CD4-positive, alpha-beta T cell treated with Interleukin-15 for 1 hour (primary cell): ENCODE results near the gene AVEN.
"Not testable (repeated sequence)": the region's sequence is repeated elsewhere in the genome, so short reads cannot be mapped to it uniquely, and the experiment has no call there.

ENCODE experiments used
- DNase-seq: peaks from one replicate; pipeline ENCODE4 v3.0.0-alpha.2; 2020

Gene AVEN

DNA sequence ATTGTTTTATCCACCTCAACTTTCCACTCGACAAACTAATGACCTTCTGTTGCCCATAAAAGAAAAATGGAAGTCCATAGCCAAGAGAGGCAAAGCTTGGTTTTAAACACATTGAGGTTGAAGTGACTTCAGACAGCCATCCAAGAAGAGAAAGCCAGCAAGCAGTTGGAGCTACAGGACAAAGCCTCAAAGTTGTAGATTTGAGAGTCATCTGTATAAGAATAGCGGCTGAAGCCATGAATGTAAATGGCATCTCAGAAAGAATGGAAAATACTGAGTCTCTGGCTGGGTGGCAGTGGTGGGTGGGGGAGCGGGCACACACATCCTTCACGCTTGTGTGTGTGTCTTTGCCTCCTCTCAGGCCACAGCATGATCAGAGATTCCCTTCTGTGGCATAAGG is 194.8 kb downstream of the AVEN start:
- DNase-seq = no peak

DNA sequence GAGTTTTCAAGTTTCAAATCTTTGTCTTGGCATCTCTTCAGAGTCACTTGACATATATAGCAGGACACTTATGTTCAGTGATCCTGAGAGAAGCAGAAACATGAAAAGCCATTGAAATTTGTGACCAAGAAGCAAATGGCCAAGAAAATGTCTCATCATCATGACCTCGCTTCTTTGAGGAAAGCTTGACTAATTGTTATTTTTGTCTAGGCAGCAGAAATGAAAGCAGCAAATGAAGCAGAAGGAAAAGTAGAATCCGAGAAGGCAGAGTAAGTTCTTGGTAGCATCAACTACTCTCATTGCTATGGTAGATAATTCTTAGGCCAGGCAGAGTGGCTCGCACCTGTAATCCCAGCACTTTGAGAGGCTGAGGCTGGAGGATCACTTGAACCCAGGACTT is 198.4 kb downstream of the AVEN start:
- no peak for DNase-seq

DNA sequence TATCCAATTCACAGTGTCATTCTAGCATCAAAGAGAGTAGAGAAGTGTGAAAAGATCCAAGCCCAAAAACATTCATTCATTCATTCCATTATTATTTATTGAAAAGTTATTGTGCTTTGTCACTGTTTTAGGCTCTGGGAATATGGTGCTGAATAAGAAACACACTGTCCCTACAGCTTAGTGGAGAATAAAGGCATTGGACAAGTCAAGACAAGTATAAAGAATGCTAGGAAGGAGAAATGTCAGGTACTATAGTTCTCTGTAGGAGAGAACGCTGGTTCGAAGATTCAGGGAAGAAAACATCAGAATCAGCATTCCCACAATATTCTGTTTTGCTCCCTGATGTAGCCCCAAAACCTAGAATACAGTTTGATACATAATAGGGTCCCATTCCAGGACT is 199.5 kb downstream of the AVEN start:
- no peak for DNase-seq

DNA sequence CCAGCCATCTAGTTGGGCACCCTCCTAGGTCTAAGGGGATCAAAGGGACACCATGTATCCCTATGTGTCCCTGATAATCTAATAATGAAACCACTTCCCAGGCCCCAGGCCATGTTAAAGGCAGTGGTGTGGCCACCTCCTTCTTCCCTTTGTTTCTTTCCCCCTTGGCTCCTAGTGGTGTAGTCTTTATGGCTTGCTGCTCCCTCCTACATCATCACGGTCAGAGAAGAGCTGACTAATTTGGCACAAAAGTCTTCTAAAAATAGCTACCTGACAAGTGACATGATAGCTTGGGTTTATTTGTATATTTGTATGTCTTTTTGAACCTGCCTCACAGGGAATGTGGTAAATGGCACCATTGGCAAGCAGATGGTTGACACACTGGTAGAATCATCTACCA is 201.7 kb downstream of the AVEN start:
- DNase-seq = no peak

DNA sequence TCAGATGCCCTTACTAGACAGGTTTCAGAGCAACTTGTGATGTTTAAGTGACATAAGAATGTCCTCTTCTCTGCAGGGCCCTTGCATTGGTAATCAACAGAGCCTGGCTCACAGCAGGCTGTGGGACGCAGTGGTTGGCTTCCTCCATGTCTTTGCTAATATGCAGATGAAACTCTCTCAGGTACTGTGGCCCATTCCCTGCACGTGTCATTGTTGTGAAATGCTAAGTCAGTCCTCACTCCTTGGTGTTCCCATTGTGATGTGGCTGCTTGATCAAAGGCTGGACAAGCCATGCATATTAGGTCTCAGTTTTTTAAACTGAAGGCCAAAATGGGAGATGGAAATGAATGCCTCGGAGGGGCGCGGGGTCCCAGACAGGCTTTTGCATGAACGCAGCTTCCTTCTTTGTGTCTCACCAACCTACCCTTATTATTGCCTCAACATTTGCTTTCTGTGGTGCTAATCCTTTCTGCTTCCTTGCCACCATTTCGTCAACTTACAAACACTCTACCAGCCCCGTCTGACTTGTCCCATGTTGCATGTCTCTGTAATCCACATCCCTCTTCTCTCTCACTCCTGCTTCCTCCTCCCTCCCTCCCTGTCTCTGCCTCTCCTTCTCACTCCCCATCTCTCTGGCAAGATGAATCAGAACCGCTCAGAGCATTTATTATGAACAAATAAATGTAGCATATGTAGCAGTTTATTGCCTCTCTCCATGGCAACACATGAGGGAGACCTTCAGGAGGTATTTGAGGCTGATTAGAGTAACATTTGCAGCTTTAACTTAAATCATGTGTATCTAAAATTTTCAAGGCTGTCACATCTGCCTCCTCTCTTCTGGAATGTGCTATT is 203.9 kb downstream of the AVEN start:
- no peak for DNase-seq

DNA sequence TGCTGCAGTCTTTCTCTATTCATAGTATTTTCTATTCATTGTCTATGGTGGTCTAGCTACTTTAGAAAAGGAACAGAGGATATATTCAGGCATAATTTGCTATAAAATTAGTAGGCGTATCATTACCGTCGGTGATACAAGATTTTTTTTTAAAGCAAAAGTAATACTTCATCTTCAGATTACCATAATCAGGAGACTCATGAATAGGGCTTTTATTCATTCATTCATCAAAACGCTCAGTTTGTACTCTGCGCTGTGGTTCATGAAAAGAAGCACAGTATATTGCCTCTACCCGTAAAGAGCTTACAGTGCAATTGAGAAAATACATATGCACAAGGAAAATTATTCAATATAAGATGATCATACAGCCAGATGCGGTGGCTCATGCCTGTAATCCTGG is 207.4 kb downstream of the AVEN start:
- DNase-seq = no peak

DNA sequence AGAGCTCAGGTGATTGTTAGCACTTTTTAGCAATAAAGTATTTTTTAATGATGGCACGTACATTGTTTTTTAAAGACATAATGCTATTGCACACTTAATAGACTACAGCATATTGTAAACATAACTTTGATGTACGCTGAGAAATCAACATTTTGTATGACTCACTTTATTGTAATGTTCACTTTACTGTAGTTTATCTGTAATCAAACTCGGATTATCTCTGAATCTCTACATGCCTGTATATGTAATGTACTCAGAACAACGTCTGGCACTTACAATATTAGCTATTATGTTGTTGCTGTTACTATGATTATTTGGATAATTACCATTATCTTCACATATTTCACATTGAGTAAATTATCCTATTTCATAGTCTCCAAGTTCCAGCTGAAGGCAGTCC is 208.7 kb downstream of the AVEN start:
- no peak for DNase-seq

DNA sequence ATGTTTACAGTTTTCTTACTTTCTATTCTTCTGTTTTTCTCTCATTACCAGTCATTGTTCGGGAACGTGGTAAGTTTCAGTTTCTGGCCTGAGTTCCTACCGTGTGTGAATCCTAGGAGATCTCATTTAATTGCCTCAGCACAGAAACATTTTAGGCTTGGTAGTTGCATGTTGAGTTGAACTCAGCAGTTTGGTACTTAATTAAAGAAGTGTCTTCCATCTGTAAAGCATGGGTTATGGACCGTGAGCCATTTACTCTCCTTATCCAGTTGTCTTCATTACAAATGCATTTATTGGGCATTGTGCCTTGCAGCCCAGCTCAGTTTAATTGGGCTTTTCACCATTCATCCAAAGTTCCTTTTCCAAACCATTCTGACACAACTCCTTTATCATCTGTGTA is 212.8 kb downstream of the AVEN start:
- DNase-seq = no peak

DNA sequence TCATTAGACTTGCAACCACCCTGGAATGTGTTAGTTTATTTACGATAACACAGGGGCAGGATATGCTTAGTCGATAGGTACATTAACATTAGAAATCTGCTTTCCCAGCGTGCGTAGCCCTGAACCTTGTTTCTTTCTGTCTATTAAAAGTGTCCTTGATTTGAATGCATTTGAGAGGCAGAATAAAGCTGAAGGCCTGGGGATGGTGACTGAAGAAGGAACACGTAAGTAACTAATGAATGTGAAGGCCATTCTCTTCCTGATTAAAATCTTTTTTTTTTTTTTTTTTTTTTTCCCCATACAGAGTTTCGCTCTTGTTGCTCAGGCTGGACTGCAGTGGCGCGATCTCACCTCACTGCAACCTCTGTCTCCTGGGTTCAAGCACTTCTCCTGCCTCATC is 213.6 kb downstream of the AVEN start:
- DNase-seq = no peak

DNA sequence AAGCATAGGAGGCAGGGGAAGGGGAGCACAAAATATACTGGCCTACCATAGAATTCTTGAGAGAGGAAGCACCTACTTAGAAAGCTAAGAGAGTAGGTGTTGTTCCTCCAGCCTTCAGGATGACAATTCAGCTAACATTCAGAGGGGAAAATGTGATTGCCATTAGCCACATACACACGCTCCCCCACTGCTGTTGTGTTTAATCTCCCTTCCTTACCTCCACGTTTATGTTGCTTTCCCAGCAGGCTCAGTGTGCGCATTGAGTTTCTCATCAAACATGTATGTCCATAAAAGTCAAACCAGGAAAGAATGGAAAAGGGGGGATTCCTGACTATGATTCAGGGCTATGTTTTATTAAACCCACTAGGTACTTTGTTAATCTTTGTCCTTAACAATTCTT is 215.9 kb downstream of the AVEN start:
- no peak for DNase-seq

DNA sequence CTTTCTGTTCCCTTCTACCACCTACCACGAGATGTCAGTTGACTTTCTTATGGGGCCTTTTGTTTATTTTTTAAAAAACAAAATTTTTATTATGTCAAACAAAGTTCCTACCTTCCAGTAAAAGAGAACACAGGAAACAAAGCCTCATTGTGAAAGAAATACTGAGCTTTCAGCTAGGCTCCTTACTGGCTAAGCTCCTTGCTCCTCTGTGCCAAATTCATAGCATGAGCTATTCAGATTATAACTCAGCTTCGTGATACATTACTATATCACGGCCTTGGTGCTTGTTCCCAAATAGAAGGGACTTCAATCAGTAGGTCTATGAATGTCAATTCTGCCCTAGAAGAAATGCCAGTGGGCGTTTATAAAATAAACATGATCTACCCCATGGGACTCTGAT is 216.5 kb downstream of the AVEN start:
- DNase-seq = no peak

DNA sequence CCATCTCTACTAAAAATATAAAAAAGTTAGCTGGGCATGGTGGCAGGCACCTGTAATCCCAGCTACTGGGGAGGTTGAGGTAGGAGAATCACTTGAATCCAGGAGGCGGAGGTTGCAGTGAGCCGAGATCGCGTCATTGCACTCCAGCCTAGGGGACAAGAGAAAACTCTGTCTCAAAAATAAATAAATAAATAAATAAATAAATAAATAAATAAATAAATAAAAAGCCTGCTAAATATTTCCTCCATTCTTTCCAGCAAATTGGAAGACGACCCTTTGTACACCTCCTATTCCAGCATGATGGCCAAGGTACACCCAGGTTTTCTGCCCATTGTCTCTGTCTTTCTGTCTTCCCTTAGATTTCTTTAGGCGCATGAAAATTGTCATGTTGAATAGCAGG is 219.5 kb downstream of the AVEN start:
- DNase-seq = not testable (repeated sequence)
